ENCODE results near the gene CEP55.

DNA sequence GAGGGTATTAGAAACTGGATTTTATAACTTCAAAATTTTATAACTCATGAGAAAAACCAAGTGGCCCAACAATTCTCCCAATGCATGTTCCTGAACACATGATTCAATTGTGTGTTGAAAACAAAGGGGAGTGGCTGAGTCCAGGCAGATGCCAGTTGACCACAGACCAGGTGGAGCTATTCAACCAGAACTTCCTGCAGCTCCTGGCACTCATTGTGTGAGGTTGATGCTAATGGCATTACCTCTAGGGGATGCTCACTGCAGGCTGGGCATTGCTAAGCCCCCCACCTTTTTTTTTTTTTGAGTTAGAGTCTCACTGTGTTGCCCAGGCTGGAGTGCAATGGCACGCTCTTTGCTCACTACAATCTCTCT lies 34.6 kb upstream of the CEP55 start:
- TF ChIP-seq, protein P1, sequence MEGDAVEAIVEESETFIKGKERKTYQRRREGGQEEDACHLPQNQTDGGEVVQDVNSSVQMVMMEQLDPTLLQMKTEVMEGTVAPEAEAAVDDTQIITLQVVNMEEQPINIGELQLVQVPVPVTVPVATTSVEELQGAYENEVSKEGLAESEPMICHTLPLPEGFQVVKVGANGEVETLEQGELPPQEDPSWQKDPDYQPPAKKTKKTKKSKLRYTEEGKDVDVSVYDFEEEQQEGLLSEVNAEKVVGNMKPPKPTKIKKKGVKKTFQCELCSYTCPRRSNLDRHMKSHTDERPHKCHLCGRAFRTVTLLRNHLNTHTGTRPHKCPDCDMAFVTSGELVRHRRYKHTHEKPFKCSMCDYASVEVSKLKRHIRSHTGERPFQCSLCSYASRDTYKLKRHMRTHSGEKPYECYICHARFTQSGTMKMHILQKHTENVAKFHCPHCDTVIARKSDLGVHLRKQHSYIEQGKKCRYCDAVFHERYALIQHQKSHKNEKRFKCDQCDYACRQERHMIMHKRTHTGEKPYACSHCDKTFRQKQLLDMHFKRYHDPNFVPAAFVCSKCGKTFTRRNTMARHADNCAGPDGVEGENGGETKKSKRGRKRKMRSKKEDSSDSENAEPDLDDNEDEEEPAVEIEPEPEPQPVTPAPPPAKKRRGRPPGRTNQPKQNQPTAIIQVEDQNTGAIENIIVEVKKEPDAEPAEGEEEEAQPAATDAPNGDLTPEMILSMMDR (IDR thresholded peaks at IDR 0.05; ENCODE audit: control extremely low read depth in 1 of 3, insufficient read depth in 1 of 3, low read depth in 1 of 3, low read length in 3 of 3) = no peak
- TF ChIP-seq NRF1 (IDR thresholded peaks at IDR 0.05; ENCODE audit: low read depth, low read length) = no peak
- no peak for TF ChIP-seq SUZ12 (IDR thresholded peaks at IDR 0.05; ENCODE audit: low read length)
- no peak for TF ChIP-seq TCF12 (IDR thresholded peaks at IDR 0.05; ENCODE audit: low read depth, low read length)
- no peak for TF ChIP-seq GABPA (IDR thresholded peaks at IDR 0.05; ENCODE audit: borderline replicate concordance, insufficient read depth, low read length)
- TF ChIP-seq EZH2 (IDR thresholded peaks at IDR 0.05; ENCODE audit: low read depth, low read length, severe bottlenecking) = no peak
- TF ChIP-seq, protein P2, sequence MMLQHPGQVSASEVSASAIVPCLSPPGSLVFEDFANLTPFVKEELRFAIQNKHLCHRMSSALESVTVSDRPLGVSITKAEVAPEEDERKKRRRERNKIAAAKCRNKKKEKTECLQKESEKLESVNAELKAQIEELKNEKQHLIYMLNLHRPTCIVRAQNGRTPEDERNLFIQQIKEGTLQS (IDR thresholded peaks at IDR 0.05; ENCODE audit: insufficient read depth, low read depth, low read length) = no peak
- TF ChIP-seq HDAC2 (IDR thresholded peaks at IDR 0.05; ENCODE audit: borderline replicate concordance in 1 of 2, low read depth in 2 of 2, low read length in 2 of 2) = no peak
- TF ChIP-seq TAF1 (IDR thresholded peaks at IDR 0.05; ENCODE audit: low read depth, low read length) = no peak
- no peak for TF ChIP-seq POLR2A (IDR thresholded peaks at IDR 0.05; ENCODE audit: control extremely low read depth in 1 of 2, low read depth in 2 of 2, low read length in 2 of 2)
- TF ChIP-seq, protein P3, sequence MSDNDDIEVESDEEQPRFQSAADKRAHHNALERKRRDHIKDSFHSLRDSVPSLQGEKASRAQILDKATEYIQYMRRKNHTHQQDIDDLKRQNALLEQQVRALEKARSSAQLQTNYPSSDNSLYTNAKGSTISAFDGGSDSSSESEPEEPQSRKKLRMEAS (IDR thresholded peaks at IDR 0.05) = no peak
- no peak for TF ChIP-seq JUND (IDR thresholded peaks at IDR 0.05; ENCODE audit: low read length)
- no peak for TF ChIP-seq CREB1 (IDR thresholded peaks at IDR 0.05)

Measured in H1 (cell line).